Posterior vena cava (tissue), 2 donors: Measurements from ENCODE around the gene HEXIM2. TPM values are rescaled to one million over a fixed set of nuclear protein-coding genes. Genes with fewer than 3 reads are reported as not detected.
"Not testable (repeated sequence)": the region's sequence is repeated elsewhere in the genome, so short reads cannot be mapped to it uniquely, and the experiment has no call there.

Source experiments
- DNase-seq: peaks from one replicate; pipeline ENCODE4 v3.0.0-alpha.2; 2020; ENCODE audit warnings: low spot score
- intact Hi-C, 2 donors: fragments of 100-400 bp; cut with DNase I; formaldehyde crosslinking; loops; one replicate each; pipeline versions ENCODE4 v1.14.1 to v1.14.2; 2022 to 2023
- long read RNA-seq, 2 donors: library from polyadenylated mRNA; unstranded; transcript quantifications; one replicate each; pipeline ENCODE4 v2.0.0, GENCODE V29; 2020 to 2021
- total RNA-seq, 2 donors: library from RNA; stranded (reverse); fragmentation: NEBNext Ultra II Directional; extraction: Animal tissue kit (Norgen Biotek cat#: 25700); gene quantifications; one replicate each; pipeline ENCODE4 v1.2.1, GENCODE V29; 2021
- donor health status: DM: yes; HTN: yes; CAD: no.
- donor health status: DM: yes; HTN: yes; CAD: no.

Gene HEXIM2
- 1 to 10 TPM; 1.6 to 3.0 TPM for total RNA-seq
- long read RNA-seq, donor 1, partial matches to known transcripts, result 1 of 4 reads
- long read RNA-seq, donor 1, other reads (novel, unspliced or antisense), result 0 of 4 reads
- long read RNA-seq, donor 2, partial matches to known transcripts, result 0 of 4 reads
- long read RNA-seq, donor 2, other reads (novel, unspliced or antisense), result 0 of 4 reads

- intact Hi-C loops, result no loop called here
- DNase-seq, result peak; percentile 99
Observed at GRCh38 chr17:45161288-45162024, at the start of gene HEXIM2. HEXIM2 (plus strand) TSS chr17:45161875; CDS start chr17:45162794, 919 bp downstream.

- intact Hi-C loops, result no loop called here
- no peak for DNase-seq
Observed at GRCh38 chr17:45112559-45113423, 48.9 kb upstream of the HEXIM2 start.

- intact Hi-C loops, result no loop called here
- no peak for DNase-seq
Observed at GRCh38 chr17:45113424-45113754, 48.3 kb upstream of the HEXIM2 start.

GRCh38 chr17:45114117-45114932 is 47.4 kb upstream of the HEXIM2 start:
- no peak for DNase-seq
- intact Hi-C loops, result no loop called here

GRCh38 chr17:45115015-45115625 is 46.6 kb upstream of the HEXIM2 start:
- no peak for DNase-seq
- intact Hi-C loops, result no loop called here

GRCh38 chr17:45115871-45116270 is 45.8 kb upstream of the HEXIM2 start:
- no peak for DNase-seq
- intact Hi-C loops, result no loop called here

GRCh38 chr17:45116434-45117016 is 45.1 kb upstream of the HEXIM2 start:
- no peak for DNase-seq
- intact Hi-C loops, result no loop called here

GRCh38 chr17:45117334-45117733 is 44.3 kb upstream of the HEXIM2 start:
- intact Hi-C loops, result no loop called here
- no peak for DNase-seq

GRCh38 chr17:45117848-45118646 is 43.6 kb upstream of the HEXIM2 start:
- no peak for DNase-seq
- intact Hi-C loops, result no loop called here

- intact Hi-C loops, result no loop called here
Observed at GRCh38 chr17:45118691-45119090, 43.0 kb upstream of the HEXIM2 start.

GRCh38 chr17:45119964-45120363 is 41.7 kb upstream of the HEXIM2 start:
- no peak for DNase-seq
- intact Hi-C loops, result no loop called here

More at GRCh38 chr17:45118691-45119090, 43.0 kb upstream of the HEXIM2 start:
- DNase-seq, result no peak

GRCh38 chr17:45120558-45120957 is 41.1 kb upstream of the HEXIM2 start:
- intact Hi-C loops, result no loop called here
- no peak for DNase-seq

GRCh38 chr17:45121055-45121454 is 40.6 kb upstream of the HEXIM2 start:
- intact Hi-C loops, result loop anchor here in 1 of 2 donors (1.0 kb wide), 1 partner anchor 26 kb away; no protein-coding TSS in a partner anchor
- no peak for DNase-seq

GRCh38 chr17:45123076-45123770 is 38.5 kb upstream of the HEXIM2 start:
- no peak for DNase-seq
- intact Hi-C loops, result no loop called here

GRCh38 chr17:45123930-45124796 is 37.5 kb upstream of the HEXIM2 start:
- DNase-seq, result peak; percentile 93
- intact Hi-C loops, result no loop called here

- intact Hi-C loops, DNase-seq: not testable (repeated sequence)
Observed at GRCh38 chr17:45124797-45125122, 36.9 kb upstream of the HEXIM2 start.
